Activated CD4-positive, alpha-beta T cell treated with anti-CD3 and anti-CD28 coated beads, Interleukin-2, amount 10 ng/mL, durations not matched to agents 7 days and 5 days (primary cell): ENCODE results near the gene DENND11. TPM values are rescaled to one million over a fixed set of nuclear protein-coding genes. Genes with fewer than 3 reads are reported as not detected.

Source experiments
- CTCF ChIA-PET: fragments of 350-600 bp; sonication (Branson Sonifier 250); formaldehyde crosslinking; loops from one replicate; lab custom pipeline; 2021; ENCODE audit warnings: antibody characterized with exemption; lab: Charles Lee
- POLR2A ChIA-PET: fragments of 350-600 bp; sonication (Branson Sonifier 250); formaldehyde crosslinking; loops from one replicate; lab custom pipeline; 2021; ENCODE audit warnings: antibody characterized with exemption; lab: Charles Lee
- DNase-seq: peaks from one replicate; pipeline ENCODE4 v3.0.0-alpha.2; 2020
- H3K27ac Mint-ChIP-seq: one replicate; pipeline ENCODE4 v1.8.0; 2021; ENCODE audit warnings: mild to moderate bottlenecking, moderate library complexity, mixed read lengths
- H3K27me3 Mint-ChIP-seq: one replicate; pipeline ENCODE4 v1.8.0; 2021; ENCODE audit warnings: mixed read lengths
- H3K36me3 Mint-ChIP-seq: one replicate; pipeline ENCODE4 v1.8.0; 2021; ENCODE audit warnings: low read depth, mixed read lengths
- H3K4me1 Mint-ChIP-seq: one replicate; pipeline ENCODE4 v1.8.0; 2021; ENCODE audit warnings: mixed read lengths
- H3K4me3 Mint-ChIP-seq: one replicate; pipeline ENCODE4 v1.8.0; 2021; ENCODE audit warnings: mild to moderate bottlenecking, moderate library complexity, mixed read lengths
- H3K9me3 Mint-ChIP-seq: one replicate; pipeline ENCODE4 v1.8.0; 2021; ENCODE audit warnings: mixed read lengths
- total RNA-seq, 2 experiments: library from RNA; stranded (reverse); gene quantifications; one replicate each; pipeline ENCODE4 v1.2.3, GENCODE V29; 2021

Gene DENND11, protein sequence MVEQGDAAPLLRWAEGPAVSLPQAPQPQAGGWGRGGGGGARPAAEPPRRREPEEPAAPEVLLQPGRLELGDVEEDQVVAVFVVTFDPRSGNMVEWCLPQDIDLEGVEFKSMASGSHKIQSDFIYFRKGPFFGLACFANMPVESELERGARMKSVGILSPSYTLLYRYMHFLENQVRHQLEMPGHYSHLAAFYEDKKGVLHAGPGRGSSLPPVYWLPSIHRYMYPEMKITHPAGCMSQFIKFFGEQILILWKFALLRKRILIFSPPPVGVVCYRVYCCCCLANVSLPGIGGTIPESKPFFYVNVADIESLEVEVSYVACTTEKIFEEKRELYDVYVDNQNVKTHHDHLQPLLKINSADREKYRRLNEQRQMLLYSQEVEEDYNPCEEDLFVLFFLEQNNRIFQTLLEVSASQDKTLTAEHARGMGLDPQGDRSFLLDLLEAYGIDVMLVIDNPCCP
- 10 to 100 TPM; 24.0 to 28.9 TPM for total RNA-seq

DNA sequence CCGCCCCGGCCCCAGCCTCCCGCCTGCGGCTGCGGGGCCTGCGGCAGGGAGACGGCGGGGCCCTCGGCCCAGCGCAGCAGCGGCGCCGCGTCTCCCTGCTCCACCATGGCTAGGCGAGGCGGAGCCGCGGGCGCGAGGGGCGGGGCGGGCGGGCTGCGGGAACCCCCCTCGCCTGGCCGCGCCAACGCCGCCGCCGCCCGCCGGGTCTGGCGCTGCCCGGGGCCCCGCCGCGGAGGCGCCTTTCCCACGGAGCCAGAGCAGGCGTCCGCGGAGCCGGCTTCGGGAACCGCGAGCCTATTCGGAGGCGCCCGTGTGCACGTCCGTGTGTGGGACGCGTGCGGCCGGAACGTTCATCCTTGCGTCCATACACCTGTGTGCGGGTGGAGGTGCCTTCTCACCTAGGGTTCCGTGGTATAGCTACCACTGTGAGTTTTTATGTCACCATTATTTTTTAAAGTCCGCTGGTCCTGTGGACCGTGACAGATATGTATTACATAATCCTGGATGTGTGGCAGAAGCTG is at the start of gene DENND11:
TSS of gene DENND11 (minus strand) at position 120 of the 521 bp plus-strand sequence. CDS start at position 107, 13 bp downstream.
- H3K27me3 Mint-ChIP-seq = peaks cover 9% of the 10 kb centered on the region
- ChIA-PET CTCF (interaction anchor here (1.5 to 4.2 kb wide), 2 partner anchors 33 to 36 kb away, joined by 5 to 17 read pairs; partner anchors contain the start of gene SSBP1), POLR2A (no interaction called here)
- peaks cover 31% of the 10 kb centered on the region for H3K4me1 Mint-ChIP-seq
- peak; percentile 64 for DNase-seq
- H3K4me3 Mint-ChIP-seq = peak within 1 kb of the TSS; percentile 79
- H3K27ac Mint-ChIP-seq = peak within 1 kb of the TSS; percentile 88
- H3K9me3 Mint-ChIP-seq = no peaks in the 10 kb centered on the region
- peaks cover 1% of the 10 kb centered on the region for H3K36me3 Mint-ChIP-seq

DNA sequence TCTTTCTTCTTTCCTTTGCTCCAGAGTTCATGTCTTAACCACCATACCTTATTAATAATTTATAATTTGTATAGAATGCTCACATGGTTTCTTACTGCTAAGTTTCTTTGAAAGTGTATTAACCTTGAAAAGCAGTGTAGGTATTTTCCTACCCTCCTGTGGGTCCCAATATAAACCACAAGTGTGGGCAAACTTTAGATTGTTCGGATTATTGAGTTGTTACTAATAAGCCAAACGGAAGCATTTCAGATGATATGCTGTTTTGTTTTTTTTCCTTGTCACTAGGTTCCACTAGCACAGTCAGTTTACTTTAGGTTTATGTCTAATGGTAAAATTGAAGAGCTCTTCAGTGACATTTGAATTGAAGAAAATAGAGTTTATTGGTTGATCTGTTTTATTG is 46.4 kb upstream of the DENND11 start:
- H3K9me3 Mint-ChIP-seq = peaks cover 27% of the 10 kb centered on the region
- H3K36me3 Mint-ChIP-seq = peaks cover 74% of the 10 kb centered on the region
- no peak overlapping the region for H3K4me3 Mint-ChIP-seq
- no peaks in the 10 kb centered on the region for H3K4me1 Mint-ChIP-seq
- POLR2A ChIA-PET = no interaction called here
- no peak overlapping the region for H3K27ac Mint-ChIP-seq
- no peak for DNase-seq
- CTCF ChIA-PET = interaction anchor here (0.6 to 1.3 kb wide), 2 partner anchors 18 to 546 kb away, joined by 3 to 4 read pairs; no protein-coding TSS in a partner anchor
- H3K27me3 Mint-ChIP-seq = no peaks in the 10 kb centered on the region

- no peaks in the 10 kb centered on the region for H3K27me3 Mint-ChIP-seq
- H3K4me1 Mint-ChIP-seq = peaks cover 25% of the 10 kb centered on the region
- H3K36me3 Mint-ChIP-seq = peaks cover 54% of the 10 kb centered on the region
- H3K9me3 Mint-ChIP-seq = no peaks in the 10 kb centered on the region
- ChIA-PET POLR2A (no interaction called here), CTCF (no interaction called here)
- no peak overlapping the region for H3K4me3 Mint-ChIP-seq
- no peak overlapping the region for H3K27ac Mint-ChIP-seq
- no peak for DNase-seq
Observed at GRCh38 chr7:141744131-141744530, 42.2 kb upstream of the DENND11 start.

DNA sequence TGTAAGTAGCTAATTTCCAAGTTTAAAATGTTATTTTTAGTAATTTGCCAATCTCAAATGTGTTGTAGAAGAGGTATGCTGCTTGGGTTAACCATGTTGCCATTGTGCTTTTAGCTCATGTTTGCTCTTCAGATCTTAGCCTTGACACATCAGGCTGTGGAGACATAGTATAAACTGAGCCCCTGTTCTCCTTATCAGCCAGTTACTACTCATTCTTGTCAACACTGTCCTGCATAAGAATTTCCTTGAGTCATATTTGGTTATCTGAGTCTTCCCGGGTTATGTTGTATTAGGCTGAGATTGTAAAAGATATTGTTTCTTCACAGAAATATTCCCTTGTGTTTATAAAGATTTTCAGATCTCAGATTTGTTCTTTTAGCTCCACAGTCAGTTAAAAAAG is 40.3 kb upstream of the DENND11 start:
- peaks cover 48% of the 10 kb centered on the region for H3K36me3 Mint-ChIP-seq
- CTCF ChIA-PET = interaction anchor here (1.3 kb wide), 1 partner anchor 179 kb away, joined by 3 read pairs; no protein-coding TSS in a partner anchor
- POLR2A ChIA-PET = no interaction called here
- no peak overlapping the region for H3K27ac Mint-ChIP-seq
- peaks cover 31% of the 10 kb centered on the region for H3K4me1 Mint-ChIP-seq
- H3K9me3 Mint-ChIP-seq = no peaks in the 10 kb centered on the region
- H3K27me3 Mint-ChIP-seq = no peaks in the 10 kb centered on the region
- no peak overlapping the region for H3K4me3 Mint-ChIP-seq
- DNase-seq = no peak

- H3K4me3 Mint-ChIP-seq = peak overlapping the region; percentile 92
- no peaks in the 10 kb centered on the region for H3K27me3 Mint-ChIP-seq
- ChIA-PET CTCF (interaction anchor here (1.4 to 2.5 kb wide), 5 partner anchors 9 to 96 kb away, joined by 3 to 17 read pairs (median 4); partner anchors contain the start of gene DENND11), POLR2A (no interaction called here)
- peak overlapping the region; percentile 96 for H3K27ac Mint-ChIP-seq
- peaks cover 34% of the 10 kb centered on the region for H3K36me3 Mint-ChIP-seq
- H3K9me3 Mint-ChIP-seq = no peaks in the 10 kb centered on the region
- H3K4me1 Mint-ChIP-seq = peaks cover 38% of the 10 kb centered on the region
- DNase-seq = no peak
Observed at GRCh38 chr7:141739250-141739649, 37.3 kb upstream of the DENND11 start.

GRCh38 chr7:141738592-141739013 is 36.6 kb upstream of the DENND11 start:
- CTCF ChIA-PET = interaction anchor here (0.9 to 2.5 kb wide), 28 partner anchors 8 to 724 kb away, joined by 3 to 17 read pairs (median 4); partner anchors contain the start of genes DENND11, MRPS33 and WEE2
- Mint-ChIP-seq H3K27ac (peak overlapping the region; percentile 96), H3K4me3 (peak overlapping the region; percentile 92), H3K4me1 (peaks cover 38% of the 10 kb centered on the region), H3K9me3 (no peaks in the 10 kb centered on the region), H3K36me3 (peaks cover 27% of the 10 kb centered on the region), H3K27me3 (no peaks in the 10 kb centered on the region)
- no peak for DNase-seq
- POLR2A ChIA-PET = no interaction called here

- H3K9me3 Mint-ChIP-seq = no peaks in the 10 kb centered on the region
- H3K36me3 Mint-ChIP-seq = peaks cover 23% of the 10 kb centered on the region
- H3K4me1 Mint-ChIP-seq = peaks cover 38% of the 10 kb centered on the region
- CTCF ChIA-PET = interaction anchor here (0.8 to 2.5 kb wide), 34 partner anchors 8 to 723 kb away, joined by 3 to 17 read pairs (median 4); partner anchors contain the start of genes DENND11, MRPS33 and WEE2
- H3K27ac Mint-ChIP-seq = peak within 1 kb of the TSS; percentile 96
- POLR2A ChIA-PET = interaction anchor here (0.6 kb wide), 1 partner anchor 35 kb away, joined by 3 read pairs; no protein-coding TSS in a partner anchor
- no peaks in the 10 kb centered on the region for H3K27me3 Mint-ChIP-seq
- peak; percentile 94 for DNase-seq
- H3K4me3 Mint-ChIP-seq = peak within 1 kb of the TSS; percentile 92
Observed at GRCh38 chr7:141737836-141738591, 36.0 kb upstream of the DENND11 start, which contains the start of gene SSBP1. SSBP1 (plus strand) TSS chr7:141738358; CDS start chr7:141739167, 809 bp downstream.

- no peaks in the 10 kb centered on the region for H3K9me3 Mint-ChIP-seq
- no peak for DNase-seq
- POLR2A ChIA-PET = interaction anchor here (0.6 kb wide), 1 partner anchor 10 kb away, joined by 3 read pairs; no protein-coding TSS in a partner anchor
- CTCF ChIA-PET = interaction anchor here (0.6 to 2.5 kb wide), 26 partner anchors 9 to 722 kb away, joined by 3 to 17 read pairs (median 5); partner anchors contain the start of genes DENND11, MRPS33 and WEE2
- peaks cover 35% of the 10 kb centered on the region for H3K4me1 Mint-ChIP-seq
- peak overlapping the region; percentile 96 for H3K27ac Mint-ChIP-seq
- H3K36me3 Mint-ChIP-seq = peaks cover 19% of the 10 kb centered on the region
- peak overlapping the region; percentile 92 for H3K4me3 Mint-ChIP-seq
- no peaks in the 10 kb centered on the region for H3K27me3 Mint-ChIP-seq
Observed at GRCh38 chr7:141737118-141737835, 35.3 kb upstream of the DENND11 start.

GRCh38 chr7:141731476-141732149 is 29.6 kb upstream of the DENND11 start:
- H3K27ac Mint-ChIP-seq = no peak overlapping the region

GRCh38 chr7:141729020-141729419 is 27.1 kb upstream of the DENND11 start:
- ChIA-PET CTCF (interaction anchor here (1.8 kb wide), 1 partner anchor 9 kb away, joined by 10 read pairs; the partner anchor contains the start of gene SSBP1), POLR2A (no interaction called here)
- H3K27ac Mint-ChIP-seq = no peak overlapping the region

More at GRCh38 chr7:141731476-141732149, 29.6 kb upstream of the DENND11 start:
- no peaks in the 10 kb centered on the region for H3K9me3 Mint-ChIP-seq
- ChIA-PET POLR2A (no interaction called here), CTCF (interaction anchor here (1.1 kb wide), 1 partner anchor 36 kb away, joined by 3 read pairs; no protein-coding TSS in a partner anchor)
- peaks cover 4% of the 10 kb centered on the region for H3K4me1 Mint-ChIP-seq
- no peak overlapping the region for H3K4me3 Mint-ChIP-seq
- no peaks in the 10 kb centered on the region for H3K36me3 Mint-ChIP-seq
- no peaks in the 10 kb centered on the region for H3K27me3 Mint-ChIP-seq
- no peak for DNase-seq

GRCh38 chr7:141722529-141722928 is 20.6 kb upstream of the DENND11 start:
- H3K27me3 Mint-ChIP-seq = no peaks in the 10 kb centered on the region
- ChIA-PET POLR2A (no interaction called here), CTCF (interaction anchor here (1.2 to 3.2 kb wide), 3 partner anchors 10 to 15 kb away, joined by 5 to 12 read pairs (median 5); partner anchors contain the start of gene SSBP1)
- no peaks in the 10 kb centered on the region for H3K36me3 Mint-ChIP-seq
- no peak overlapping the region for H3K4me3 Mint-ChIP-seq
- no peak for DNase-seq
- H3K27ac Mint-ChIP-seq = no peak overlapping the region
- H3K4me1 Mint-ChIP-seq = peaks cover 2% of the 10 kb centered on the region
- H3K9me3 Mint-ChIP-seq = no peaks in the 10 kb centered on the region

More at GRCh38 chr7:141729020-141729419, 27.1 kb upstream of the DENND11 start:
- no peaks in the 10 kb centered on the region for H3K9me3 Mint-ChIP-seq
- H3K27me3 Mint-ChIP-seq = no peaks in the 10 kb centered on the region
- H3K4me1 Mint-ChIP-seq = no peaks in the 10 kb centered on the region
- no peak overlapping the region for H3K4me3 Mint-ChIP-seq
- H3K36me3 Mint-ChIP-seq = no peaks in the 10 kb centered on the region
- DNase-seq = no peak
